Skeletal muscle tissue (tissue), 4 donors: ENCODE results near the gene FEZF2. TPM values are rescaled to one million over a fixed set of nuclear protein-coding genes. Genes with fewer than 3 reads are reported as not detected.

Experiments
- H3K27ac ChIP-seq: one replicate; pipeline ENCODE4 v1.7.0; 2013; ENCODE audit warnings: mild to moderate bottlenecking, low read depth, low read length, inconsistent platforms
- H3K27me3 ChIP-seq, 3 donors: one replicate each; pipeline ENCODE4 v1.7.0; 2013; ENCODE audit warnings: low read length in 3 of 3; ENCODE audit not compliant: control insufficient read depth in 3 of 3, insufficient read depth in 3 of 3
- H3K36me3 ChIP-seq, 3 donors: one replicate each; pipeline ENCODE4 v1.7.0; 2013; ENCODE audit warnings: low read length in 3 of 3; ENCODE audit not compliant: control insufficient read depth in 3 of 3, insufficient read depth in 3 of 3
- H3K4me1 ChIP-seq, 3 donors: one replicate each; pipeline ENCODE4 v1.7.0; 2013; ENCODE audit warnings: low read length in 3 of 3, mild to moderate bottlenecking in 3 of 3; ENCODE audit not compliant: control insufficient read depth in 3 of 3, insufficient read depth in 3 of 3
- H3K4me3 ChIP-seq, 3 donors: one replicate each; pipeline ENCODE4 v1.7.0; 2013; ENCODE audit warnings: low read length in 3 of 3
- H3K9ac ChIP-seq, 3 donors: one replicate each; pipeline ENCODE4 v1.7.0; 2013; ENCODE audit warnings: low read length in 3 of 3, mild to moderate bottlenecking in 3 of 3, moderate library complexity in 2 of 3, low read depth in 1 of 3
- H3K9me3 ChIP-seq, 3 donors: one replicate each; pipeline ENCODE4 v1.7.0; 2013; ENCODE audit warnings: low read length in 3 of 3; ENCODE audit not compliant: control insufficient read depth in 3 of 3
- total RNA-seq: library from RNA; depleted of rRNA; stranded (reverse); fragments of >200 nt; gene quantifications from one replicate; pipeline ENCODE4 v1.2.3, GENCODE V29; 2014
- donor health status: Osteomylitis.

Gene FEZF2
- total RNA-seq, 1 donor from 2014 or later: not detected

GRCh38 chr3:62355703-62356102, 17.6 kb downstream of the FEZF2 start:
- H3K27me3 ChIP-seq: peaks cover 3 to 5% (median 4%) of the 10 kb centered on the region in 3 donors
- no peak overlapping the region for H3K27ac ChIP-seq
- H3K36me3 ChIP-seq: no peaks in the 10 kb centered on the region
- H3K9ac ChIP-seq: no peak overlapping the region
- H3K9me3 ChIP-seq: no peaks in the 10 kb centered on the region
- no peak overlapping the region for H3K4me3 ChIP-seq
- H3K4me1 ChIP-seq: no peaks in the 10 kb centered on the region

GRCh38 chr3:62343755-62344154, 29.6 kb downstream of the FEZF2 start:
- Histone ChIP-seq H3K27me3 (no peaks in the 10 kb centered on the region), H3K36me3 (no peaks in the 10 kb centered on the region), H3K9ac (no peak overlapping the region), H3K9me3 (no peaks in the 10 kb centered on the region), H3K27ac (no peak overlapping the region), H3K4me1 (no peaks in the 10 kb centered on the region), H3K4me3 (no peak overlapping the region)

- H3K36me3 ChIP-seq: no peaks in the 10 kb centered on the region
- H3K27ac ChIP-seq: no peak overlapping the region
- no peaks in the 10 kb centered on the region for H3K9me3 ChIP-seq
- H3K4me1 ChIP-seq: no peaks in the 10 kb centered on the region
- no peaks in the 10 kb centered on the region for H3K27me3 ChIP-seq
- H3K9ac ChIP-seq: no peak overlapping the region
- H3K4me3 ChIP-seq: no peak overlapping the region
Measured at GRCh38 chr3:62335196-62335595, 38.2 kb downstream of the FEZF2 start.

- Histone ChIP-seq H3K4me1 (no peaks in the 10 kb centered on the region), H3K4me3 (no peak overlapping the region), H3K27me3 (no peaks in the 10 kb centered on the region)
Measured at GRCh38 chr3:62332835-62333244, 40.5 kb downstream of the FEZF2 start.

GRCh38 chr3:62332017-62332416, 41.3 kb downstream of the FEZF2 start:
- no peak overlapping the region for H3K4me3 ChIP-seq
- no peaks in the 10 kb centered on the region for H3K4me1 ChIP-seq
- no peaks in the 10 kb centered on the region for H3K27me3 ChIP-seq
- no peak overlapping the region for H3K27ac ChIP-seq
- no peaks in the 10 kb centered on the region for H3K36me3 ChIP-seq
- H3K9ac ChIP-seq: no peak overlapping the region
- no peaks in the 10 kb centered on the region for H3K9me3 ChIP-seq

More at GRCh38 chr3:62332835-62333244, 40.5 kb downstream of the FEZF2 start:
- H3K9me3 ChIP-seq: no peaks in the 10 kb centered on the region
- no peak overlapping the region for H3K27ac ChIP-seq
- no peak overlapping the region for H3K9ac ChIP-seq
- no peaks in the 10 kb centered on the region for H3K36me3 ChIP-seq

GRCh38 chr3:62329971-62330370, 43.4 kb downstream of the FEZF2 start:
- no peaks in the 10 kb centered on the region for H3K36me3 ChIP-seq
- no peaks in the 10 kb centered on the region for H3K4me1 ChIP-seq
- H3K9ac ChIP-seq: no peak overlapping the region
- no peak overlapping the region for H3K27ac ChIP-seq
- no peaks in the 10 kb centered on the region for H3K27me3 ChIP-seq
- no peaks in the 10 kb centered on the region for H3K9me3 ChIP-seq
- no peak overlapping the region for H3K4me3 ChIP-seq

GRCh38 chr3:62325896-62326295, 47.5 kb downstream of the FEZF2 start:
- Histone ChIP-seq H3K36me3 (no peaks in the 10 kb centered on the region), H3K4me3 (no peak overlapping the region), H3K9me3 (no peaks in the 10 kb centered on the region), H3K4me1 (no peaks in the 10 kb centered on the region), H3K9ac (no peak overlapping the region), H3K27ac (no peak overlapping the region), H3K27me3 (no peaks in the 10 kb centered on the region)

- Histone ChIP-seq H3K9ac (no peak overlapping the region), H3K9me3 (no peaks in the 10 kb centered on the region), H3K27ac (no peak overlapping the region), H3K4me1 (peaks cover 0 to 6% (median 3%) of the 10 kb centered on the region in 3 donors), H3K4me3 (no peak overlapping the region), H3K27me3 (peaks cover 0 to 6% (median 3%) of the 10 kb centered on the region in 3 donors), H3K36me3 (no peaks in the 10 kb centered on the region)
Measured at GRCh38 chr3:62323241-62323640, 50.1 kb downstream of the FEZF2 start.
